ENCODE measurements around the gene ACSL1. TPM values are rescaled to one million over a fixed set of nuclear protein-coding genes. Genes with fewer than 3 reads are reported as not detected.

ACSL1 gene
- total and polyA plus RNA-seq, 9 of the 15 experiments (the other 6 are each of a cell fraction or from before 2014, with no cell fraction given) = 6.7 to 24.1 (median 15.0) TPM

GRCh38 chr4:184798504-184798903, 27.3 kb downstream of the ACSL1 start:
- no peaks in the 10 kb centered on the region for H3K79me2 ChIP-seq (ENCODE audit: control insufficient read depth, insufficient read depth, low read length)
- 60% methylated on average over 7 of the region's 7 CpGs for WGBS (ENCODE audit: insufficient coverage, low coverage, missing lambda C conversion rate)
- in situ Hi-C loops (cut with MboI) (no loop called here), intact Hi-C loops (cut with micrococcal nuclease) (no loop called here)
- H3K4me2 ChIP-seq (ENCODE audit: insufficient read depth, low read length) = no peak overlapping the region
- H3K9ac ChIP-seq (ENCODE audit: insufficient read depth in 1 of 2, low read depth in 2 of 2, low read length in 2 of 2) = no peak overlapping the region
- no peak overlapping the region for H2AFZ ChIP-seq (ENCODE audit: low read depth, low read length)
- H3K4me1 ChIP-seq (replicated peaks in 1 of 2; ENCODE audit: control insufficient read depth in 2 of 2, insufficient read depth in 2 of 2, low read length in 2 of 2) = no peaks in the 10 kb centered on the region; a peak in 1 of 5 replicates
- H3K9me3 ChIP-seq (replicated peaks; ENCODE audit: control insufficient read depth, insufficient read depth, low read depth, low read length) = no peaks in the 10 kb centered on the region
- CTCF ChIA-PET (ENCODE audit: low intra/inter-chr PET ratio) = no interaction called here
- H3K27ac ChIP-seq (ENCODE audit: extremely low read depth, low read depth, low read length) = no peak overlapping the region
- POLR2A ChIA-PET = no interaction called here
- no peaks in the 10 kb centered on the region; the same call in 2 of the 3 replicates for H3K36me3 ChIP-seq (ENCODE audit: control insufficient read depth, insufficient read depth, low read length)
- H3K9me1 ChIP-seq (ENCODE audit: control insufficient read depth, insufficient read depth, low read length) = no peaks in the 10 kb centered on the region
- FAIRE-seq (no peak), DNase-seq (ENCODE audit: extremely low read depth in 1 of 4, low spot score in 3 of 4) (no peak), ATAC-seq (no peak)
- TF ChIP-seq GATAD2B (IDR thresholded peaks at IDR 0.05; ENCODE audit: borderline replicate concordance) = no peak
- BruUV-seq (replicated peaks) = no TSS peak
- H3K27me3 ChIP-seq (ENCODE audit: control insufficient read depth in 2 of 2, insufficient read depth in 2 of 2, low read length in 2 of 2) = no peaks in the 10 kb centered on the region
- H3K4me3 ChIP-seq = no peak overlapping the region
- no peaks in the 10 kb centered on the region for H4K20me1 ChIP-seq (replicated peaks; ENCODE audit: control insufficient read depth, insufficient read depth, low read length)

GRCh38 chr4:184796906-184797305, 28.9 kb downstream of the ACSL1 start:
- no TSS peak for BruUV-seq (replicated peaks)
- H3K4me2 ChIP-seq (ENCODE audit: insufficient read depth, low read length) = no peak overlapping the region
- CTCF ChIA-PET (ENCODE audit: low intra/inter-chr PET ratio) = no interaction called here
- TF ChIP-seq ELF4 (CRISPR knock-in tag; IDR thresholded peaks at IDR 0.05) (no peak), POLR2A (conservative IDR thresholded peaks at IDR 0.05) (no peak), HIVEP1 (CRISPR knock-in tag; IDR thresholded peaks at IDR 0.05) (no peak), ZNF3 (CRISPR knock-in tag; IDR thresholded peaks at IDR 0.05) (no peak), ZBED1 (IDR thresholded peaks at IDR 0.05) (no peak), NUFIP1 (IDR thresholded peaks at IDR 0.05; ENCODE audit: partially characterized antibody) (no peak), ESRRB (CRISPR knock-in tag; IDR thresholded peaks at IDR 0.05; ENCODE audit: borderline replicate concordance) (no peak), HNRNPH1 (optimal IDR thresholded peaks at IDR 0.05; ENCODE audit: low read depth, low read length) (no peak), STAT5A (IDR thresholded peaks at IDR 0.05; ENCODE audit: borderline replicate concordance, low read length) (no peak), SRSF9 (IDR thresholded peaks at IDR 0.05; ENCODE audit: borderline replicate concordance, low read depth, low read length) (no peak), MXI1 (IDR thresholded peaks at IDR 0.05; ENCODE audit: low read depth, low read length) (no peak), ZBTB17 (CRISPR knock-in tag; IDR thresholded peaks at IDR 0.05) (no peak), RBM39 (optimal IDR thresholded peaks at IDR 0.05; ENCODE audit: low read depth, low read length) (no peak), ZNF253 (CRISPR knock-in tag; conservative IDR thresholded peaks at IDR 0.05) (no peak), ZNF384 (IDR thresholded peaks at IDR 0.05; ENCODE audit: low read depth, low read length) (no peak), U2AF2 (optimal IDR thresholded peaks at IDR 0.05; ENCODE audit: low read depth, low read length) (no peak), ZNF655 (CRISPR knock-in tag; IDR thresholded peaks at IDR 0.05) (no peak)

More at GRCh38 chr4:184796906-184797305, 28.9 kb downstream of the ACSL1 start:
- Histone ChIP-seq H3K4me1 (replicated peaks in 1 of 2; ENCODE audit: control insufficient read depth in 2 of 2, insufficient read depth in 2 of 2, low read length in 2 of 2) (peaks cover 0 to 9% of the 10 kb centered on the region in 2 experiments; a peak in 4 of 5 replicates), H3K27me3 (ENCODE audit: control insufficient read depth in 2 of 2, insufficient read depth in 2 of 2, low read length in 2 of 2) (no peaks in the 10 kb centered on the region), H3K9me1 (ENCODE audit: control insufficient read depth, insufficient read depth, low read length) (no peaks in the 10 kb centered on the region), H3K4me3 (no peak overlapping the region), H2AFZ (ENCODE audit: low read depth, low read length) (no peak overlapping the region), H3K79me2 (ENCODE audit: control insufficient read depth, insufficient read depth, low read length) (no peaks in the 10 kb centered on the region), H3K27ac (ENCODE audit: extremely low read depth, low read depth, low read length) (no peak overlapping the region), H3K9ac (ENCODE audit: insufficient read depth in 1 of 2, low read depth in 2 of 2, low read length in 2 of 2) (no peak overlapping the region), H3K9me3 (replicated peaks; ENCODE audit: control insufficient read depth, insufficient read depth, low read depth, low read length) (no peaks in the 10 kb centered on the region), H3K36me3 (ENCODE audit: control insufficient read depth, insufficient read depth, low read length) (no peaks in the 10 kb centered on the region; the same call in 2 of the 3 replicates), H4K20me1 (replicated peaks; ENCODE audit: control insufficient read depth, insufficient read depth, low read length) (no peaks in the 10 kb centered on the region)
- ATAC-seq = no peak
- no peak for FAIRE-seq
- POLR2A ChIA-PET = interaction anchor here (0.8 kb wide), 1 partner anchor 10 kb away, joined by 4 read pairs; no protein-coding TSS in a partner anchor
- WGBS (ENCODE audit: insufficient coverage, low coverage, missing lambda C conversion rate) = 75% methylated on average over 9 of the region's 9 CpGs
- in situ Hi-C loops (cut with MboI) = no loop called here
- intact Hi-C loops (cut with micrococcal nuclease) = no loop called here
- DNase-seq (ENCODE audit: extremely low read depth in 1 of 4, low spot score in 3 of 4) = no peak

Data from K562 (cell line).